NCI-H146 (cell line): ENCODE measurements around the gene MB.
A peak's percentile ranks its signal among the peaks of the same experiment; 100 is the strongest.

Source experiments
- DNase-seq: peaks from one replicate; lab custom pipeline; 2025; lab: John Stamatoyannopoulos, UW

MB gene

DNA sequence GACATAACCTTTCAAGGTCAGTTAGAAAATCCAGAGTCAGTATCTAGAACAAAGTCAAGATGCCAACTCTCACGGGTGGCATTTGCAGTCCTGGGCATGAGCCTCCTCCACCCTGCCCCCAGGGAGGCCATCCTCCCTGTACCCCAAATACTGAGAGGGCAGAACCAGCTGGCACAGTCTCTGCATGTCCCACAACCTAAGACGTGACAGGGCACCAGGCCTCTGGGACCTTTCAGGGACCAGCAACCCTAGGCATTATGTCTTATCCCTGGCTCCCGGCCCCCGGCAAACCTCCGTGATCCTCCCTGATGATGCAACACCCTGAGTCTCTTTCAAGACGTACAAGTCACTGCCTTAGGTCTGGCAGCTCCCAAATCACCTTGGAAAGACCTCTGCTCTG is 2.0 kb downstream of the MB start:
- no peak for DNase-seq

- DNase-seq = no peak
These were observed 2.7 kb downstream of the MB start for GRCh38 chr22:35614404-35614803.

GRCh38 chr22:35612903-35613302 is 4.2 kb downstream of the MB start:
- DNase-seq = no peak

DNA sequence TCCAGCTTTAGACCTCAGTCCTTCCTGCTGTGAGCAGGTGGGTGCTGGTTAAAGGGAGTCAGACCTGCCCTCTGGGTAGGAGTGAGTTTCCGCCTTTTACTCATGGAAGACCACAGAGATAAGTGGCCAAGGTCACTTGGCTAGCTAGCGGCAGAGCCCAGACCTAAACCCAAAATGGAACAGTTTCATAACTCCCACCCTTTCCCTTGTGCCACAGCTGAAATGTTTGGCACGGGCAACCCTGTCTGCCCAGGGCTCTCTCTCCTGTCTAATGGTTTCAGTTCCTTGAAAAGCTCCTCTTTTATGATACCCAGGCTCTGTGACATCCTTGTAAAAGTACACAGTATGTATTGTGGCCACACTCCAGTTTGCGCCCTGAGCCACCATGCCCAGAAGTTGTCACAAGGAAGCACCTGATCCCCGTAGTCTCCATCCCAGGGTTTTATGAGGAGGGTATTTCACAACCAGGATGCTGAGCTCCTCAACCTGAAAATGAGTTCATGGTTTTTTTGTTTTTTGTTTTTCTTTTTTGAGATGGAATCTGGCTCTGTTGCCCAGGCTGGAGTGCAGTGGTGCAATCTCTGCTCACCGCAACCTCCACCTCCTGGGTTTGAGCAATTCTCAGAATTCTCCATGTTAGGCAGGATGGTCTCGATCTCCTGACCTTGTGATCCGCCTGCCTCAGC is 5.1 kb downstream of the MB start:
- peak; percentile 15 for DNase-seq

- DNase-seq = no peak
These were observed 5.8 kb downstream of the MB start for GRCh38 chr22:35611200-35611890.

- no peak for DNase-seq
These were observed 6.4 kb downstream of the MB start for GRCh38 chr22:35610741-35611140.

DNA sequence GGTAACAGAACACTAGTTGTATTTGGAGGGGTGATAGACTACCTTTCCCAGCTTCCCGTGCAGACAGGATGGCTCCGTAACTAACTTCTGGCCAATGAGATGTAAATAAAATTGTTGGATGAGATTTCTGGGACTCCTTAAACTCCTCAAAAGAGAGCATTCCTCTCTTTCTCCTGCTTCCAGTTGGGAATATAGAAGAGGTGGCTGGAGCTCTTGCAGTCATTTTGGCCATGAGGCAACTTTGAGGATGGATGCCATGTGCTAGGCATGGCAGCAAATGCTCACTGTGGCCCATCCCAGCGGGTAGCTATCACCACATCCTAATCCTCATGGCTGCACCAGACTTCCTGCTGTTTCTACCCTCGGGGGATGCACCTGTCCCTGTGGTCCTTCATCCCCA is 7.4 kb downstream of the MB start:
- peak; percentile 47 for DNase-seq

GRCh38 chr22:35609261-35609660 is 7.9 kb downstream of the MB start:
- no peak for DNase-seq

DNA sequence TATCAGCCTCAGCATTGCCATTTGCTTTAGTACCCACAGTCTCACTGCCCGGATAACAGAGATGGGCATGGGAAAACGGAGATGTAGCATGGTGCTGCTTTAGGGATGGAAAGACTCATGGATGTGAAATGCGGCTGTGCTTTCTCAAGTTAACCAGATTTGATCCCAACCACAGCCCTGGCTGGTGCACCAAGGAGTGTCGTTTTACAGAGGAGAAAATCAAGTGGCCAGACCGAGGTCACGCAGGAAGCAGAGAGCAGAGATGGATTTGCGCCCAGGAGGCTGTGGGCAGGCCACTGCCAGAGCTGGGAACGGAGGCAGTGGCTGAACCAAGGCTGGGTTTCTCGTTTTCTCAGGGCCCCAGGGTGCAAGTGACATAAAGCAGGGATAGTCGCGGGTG is 9.0 kb downstream of the MB start:
- no peak for DNase-seq

DNA sequence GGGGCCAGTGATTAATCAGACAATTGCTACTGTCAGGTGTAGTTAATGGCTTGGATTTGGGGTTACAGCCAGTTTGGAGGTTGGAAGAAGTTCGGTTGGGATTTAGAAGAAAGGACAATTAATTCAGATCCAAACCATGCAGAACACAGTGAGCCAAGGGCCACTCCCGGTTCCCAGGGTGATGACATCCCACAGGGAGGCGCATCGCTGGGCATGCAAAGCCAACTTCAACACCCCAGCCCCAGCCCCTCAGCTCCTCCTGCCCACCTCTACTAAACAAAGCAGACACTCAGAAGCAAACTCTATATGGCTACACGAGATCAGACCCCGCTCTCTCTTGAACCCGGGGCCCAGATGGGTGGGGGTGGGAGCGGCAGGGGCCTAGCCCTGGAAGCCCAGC is 10.2 kb downstream of the MB start:
- DNase-seq = no peak

- DNase-seq = no peak
These were observed 11.2 kb downstream of the MB start for GRCh38 chr22:35605851-35606481.

DNA sequence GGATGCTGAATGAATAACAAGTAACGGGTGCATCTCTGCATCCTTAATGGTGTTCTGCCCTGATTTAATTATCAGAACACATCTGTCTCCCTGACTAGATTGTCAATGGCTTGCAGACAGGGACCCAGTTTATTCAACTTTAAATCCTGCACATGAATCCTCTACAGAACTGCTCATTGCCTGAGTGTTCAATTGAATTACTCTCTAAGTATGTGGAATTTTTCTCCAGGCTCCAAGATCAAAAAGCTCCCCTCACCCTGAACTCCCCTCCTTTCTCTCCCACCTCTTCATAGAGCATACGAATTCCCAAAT is 11.8 kb downstream of the MB start:
- no peak for DNase-seq

DNA sequence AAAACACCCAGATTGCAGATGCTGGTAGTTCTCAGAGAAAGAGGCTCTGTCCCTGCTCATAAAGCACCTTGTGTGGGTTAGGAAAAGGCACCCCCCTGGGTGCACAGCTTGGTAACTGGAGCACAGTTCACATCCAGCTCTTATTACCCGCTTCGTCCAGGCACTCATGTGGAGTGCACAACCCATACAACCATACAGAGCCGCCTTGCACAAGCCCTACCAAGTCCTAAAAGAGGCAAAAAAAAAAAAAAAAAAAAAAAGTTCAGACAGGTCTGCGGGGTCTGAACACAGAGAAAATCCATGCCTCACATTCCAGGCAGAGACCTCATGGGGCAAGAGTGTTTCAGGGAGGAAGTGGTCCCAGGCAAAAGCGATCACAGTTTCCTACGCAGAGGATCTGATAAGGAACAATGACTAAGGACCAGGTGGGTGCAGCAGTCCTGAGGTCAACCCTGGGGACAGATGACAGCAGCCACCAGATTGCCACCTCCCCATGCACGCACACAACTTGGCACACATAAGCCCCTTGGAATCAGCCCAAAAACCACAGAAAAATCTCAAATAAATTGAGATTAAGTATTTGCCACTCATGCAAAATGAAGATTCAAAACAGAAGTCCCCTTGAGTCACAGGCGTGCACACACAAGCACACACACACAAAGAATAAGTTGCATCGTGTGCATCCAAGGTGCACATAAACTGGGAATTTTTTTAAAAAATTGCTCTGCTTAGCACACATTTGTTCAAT is 12.3 kb downstream of the MB start:
- no peak for DNase-seq

DNA sequence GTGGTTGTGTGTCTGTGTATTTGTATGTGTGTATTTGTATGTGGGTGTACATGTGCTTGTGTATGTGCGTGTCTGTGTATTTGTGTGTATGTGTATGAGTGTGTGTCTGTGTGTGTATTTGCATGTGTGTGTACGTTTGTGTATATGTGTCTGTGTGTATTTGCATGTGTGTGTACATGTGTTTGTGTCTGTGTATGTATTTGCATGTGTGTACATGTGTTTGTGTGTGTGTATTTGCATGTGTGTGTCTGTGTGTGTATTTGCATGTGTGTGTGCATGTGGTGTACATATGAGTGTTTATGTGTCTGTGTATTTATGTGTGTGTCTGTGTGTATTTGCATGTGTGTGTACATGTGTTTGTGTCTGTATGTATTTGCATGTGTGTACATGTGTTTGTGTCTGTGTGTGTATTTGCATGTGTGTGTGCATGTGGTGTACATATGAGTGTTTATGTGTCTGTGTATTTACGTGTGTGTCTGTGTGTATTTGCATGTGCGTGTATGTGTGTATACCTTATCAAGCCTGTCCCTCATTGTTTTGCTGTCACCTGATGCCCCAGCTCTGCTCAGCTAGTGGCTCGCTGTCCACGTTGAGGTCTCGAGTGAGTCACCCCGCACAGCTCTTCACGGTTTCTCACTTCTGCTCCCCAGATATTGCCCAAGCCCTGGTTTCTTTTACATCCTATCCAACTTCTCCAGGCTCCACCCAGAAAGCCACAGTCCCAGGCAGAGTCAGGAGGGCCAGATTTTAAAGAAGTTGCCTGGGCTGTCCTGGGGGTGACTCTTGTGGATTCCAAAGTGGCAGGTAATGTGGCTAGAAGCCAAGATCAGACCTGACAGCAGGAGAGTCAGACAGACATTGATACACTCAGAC is 15.2 kb downstream of the MB start:
- DNase-seq = no peak

DNA sequence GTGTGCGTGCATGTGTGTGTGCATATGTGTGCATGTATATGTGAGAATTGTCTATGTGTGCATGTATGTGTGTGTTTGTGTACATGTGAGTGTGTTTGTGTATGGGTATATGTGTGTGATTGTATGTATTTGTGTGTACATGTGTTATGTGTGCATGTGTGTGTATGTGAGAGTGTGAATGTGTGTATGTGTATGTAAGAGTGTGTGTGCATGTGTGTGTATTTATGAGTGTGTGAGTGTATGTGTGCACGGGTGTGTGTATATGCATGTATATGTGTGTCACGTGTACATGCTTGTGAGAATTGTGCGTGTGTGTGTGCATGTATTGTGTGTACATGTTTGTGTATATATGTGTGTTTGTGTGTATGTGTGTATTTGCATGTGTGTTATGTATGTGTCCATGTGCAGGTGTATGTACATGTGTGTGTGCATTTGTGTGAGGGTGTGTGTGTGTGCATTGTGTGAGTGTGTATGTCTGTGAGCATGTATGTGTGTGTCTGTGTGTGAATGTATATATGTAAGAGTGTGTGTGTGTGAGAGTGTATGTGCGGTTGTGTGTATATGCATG is 16.0 kb downstream of the MB start:
- DNase-seq = no peak

DNA sequence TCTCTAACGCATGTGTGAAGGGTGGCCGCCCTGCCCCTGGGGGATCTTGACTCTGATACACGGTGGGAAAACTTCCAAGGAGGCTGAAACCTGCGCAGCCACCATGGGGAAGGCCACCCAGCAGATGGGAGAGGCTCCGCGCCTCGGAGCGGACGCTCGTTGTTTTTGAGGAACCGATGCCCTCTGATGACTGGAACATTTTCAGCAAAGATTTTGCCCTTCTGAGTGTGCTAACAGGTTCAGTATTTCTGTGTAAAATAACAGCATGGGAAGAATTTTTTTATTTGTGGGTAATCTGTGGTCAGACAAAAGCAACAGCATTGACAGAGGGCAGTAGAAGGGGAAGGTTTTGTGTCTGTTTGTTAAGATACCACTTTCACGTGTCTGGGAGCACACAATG is 16.7 kb downstream of the MB start:
- DNase-seq = no peak

DNA sequence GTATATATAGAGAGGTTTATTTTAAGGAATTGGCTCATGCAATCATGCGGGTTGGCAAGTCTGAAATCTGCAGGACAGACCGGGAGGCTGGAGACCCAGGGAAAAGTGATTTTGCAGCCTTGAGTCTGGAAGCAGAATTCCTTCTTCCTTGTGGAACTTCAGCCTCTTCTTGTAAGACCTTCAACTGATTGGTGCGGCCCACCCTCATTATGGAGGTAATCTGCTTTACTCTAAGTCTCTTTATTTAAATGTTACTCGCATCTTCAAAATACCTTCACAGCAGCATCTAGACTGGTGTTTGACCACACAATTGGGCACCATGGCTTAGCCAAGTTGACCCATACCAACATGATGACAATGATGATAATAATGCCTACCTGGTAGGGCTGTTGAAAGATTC is 17.8 kb downstream of the MB start:
- no peak for DNase-seq

GRCh38 chr22:35598396-35598710 is 18.8 kb downstream of the MB start:
- DNase-seq = no peak

DNA sequence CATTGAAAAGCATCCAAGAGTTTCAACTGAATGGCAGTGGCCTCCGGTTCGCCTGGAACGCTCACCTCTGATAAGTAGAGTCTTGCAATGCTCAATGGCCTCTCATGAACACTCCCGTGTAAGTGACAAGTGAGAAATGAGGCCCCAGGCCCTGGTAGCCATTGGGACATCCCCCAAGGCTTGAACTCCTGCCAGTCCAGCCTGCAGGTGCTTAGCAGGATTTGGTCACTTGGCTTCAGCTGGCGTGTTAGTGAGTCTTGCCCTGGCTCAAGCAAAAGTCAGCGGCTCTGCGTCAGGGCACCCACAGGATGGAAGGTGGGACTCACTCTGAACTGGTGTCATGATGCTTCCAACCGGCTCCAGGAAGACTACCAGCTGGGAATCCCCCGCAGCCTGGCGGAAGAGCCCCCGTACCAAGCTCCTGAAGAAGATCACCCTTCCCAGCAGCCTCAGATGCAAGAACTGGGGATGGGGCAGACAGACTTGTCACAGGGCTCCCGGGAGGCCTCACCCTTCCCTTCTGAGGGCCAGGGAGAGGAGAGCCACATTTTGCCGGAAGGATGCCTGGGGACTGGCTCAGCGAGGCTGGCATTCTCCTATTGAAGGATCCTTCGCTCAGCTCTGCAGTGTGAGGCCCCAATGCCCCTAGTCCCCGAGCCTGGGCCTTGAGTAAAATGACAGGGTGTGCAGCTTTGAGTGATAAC is 19.3 kb downstream of the MB start:
- DNase-seq = no peak

GRCh38 chr22:35596821-35597220 is 20.3 kb downstream of the MB start:
- no peak for DNase-seq

- DNase-seq = no peak
These were observed 22.4 kb downstream of the MB start for GRCh38 chr22:35594686-35595085.
